NK-92 (cell line): ENCODE measurements around the gene BPIFB2.

Experiments
- DNase-seq: peaks from one replicate; lab custom pipeline; 2025; ENCODE audit not compliant: unreplicated experiment; lab: John Stamatoyannopoulos, UW

Gene BPIFB2

GRCh38 chr20:32984196-32984595 lies 23.3 kb upstream of the BPIFB2 start:
- DNase-seq = no peak

- DNase-seq = no peak
Observed at GRCh38 chr20:32984631-32985354, 22.7 kb upstream of the BPIFB2 start.

DNA sequence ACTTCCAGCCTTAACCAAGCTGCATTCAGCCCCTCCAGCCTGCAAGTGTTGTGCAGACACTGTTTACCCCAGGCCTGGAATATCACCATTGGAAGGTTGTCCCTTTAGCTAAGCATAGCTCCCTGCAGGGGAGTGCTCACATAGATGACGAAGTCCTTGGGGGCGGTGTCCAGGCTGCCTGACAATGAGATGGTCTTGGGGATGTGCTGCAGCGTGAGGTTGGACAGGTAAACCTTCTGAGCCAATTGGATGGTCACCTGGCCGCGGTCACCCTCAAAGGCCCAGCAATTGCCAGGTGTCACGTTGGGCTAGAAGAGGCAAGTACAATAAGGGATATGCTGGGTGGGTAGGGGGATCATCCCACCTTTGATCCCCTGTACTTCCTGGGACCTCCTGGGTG lies 21.9 kb upstream of the BPIFB2 start:
- DNase-seq = no peak

GRCh38 chr20:32986331-32986966 lies 21.1 kb upstream of the BPIFB2 start:
- no peak for DNase-seq

DNA sequence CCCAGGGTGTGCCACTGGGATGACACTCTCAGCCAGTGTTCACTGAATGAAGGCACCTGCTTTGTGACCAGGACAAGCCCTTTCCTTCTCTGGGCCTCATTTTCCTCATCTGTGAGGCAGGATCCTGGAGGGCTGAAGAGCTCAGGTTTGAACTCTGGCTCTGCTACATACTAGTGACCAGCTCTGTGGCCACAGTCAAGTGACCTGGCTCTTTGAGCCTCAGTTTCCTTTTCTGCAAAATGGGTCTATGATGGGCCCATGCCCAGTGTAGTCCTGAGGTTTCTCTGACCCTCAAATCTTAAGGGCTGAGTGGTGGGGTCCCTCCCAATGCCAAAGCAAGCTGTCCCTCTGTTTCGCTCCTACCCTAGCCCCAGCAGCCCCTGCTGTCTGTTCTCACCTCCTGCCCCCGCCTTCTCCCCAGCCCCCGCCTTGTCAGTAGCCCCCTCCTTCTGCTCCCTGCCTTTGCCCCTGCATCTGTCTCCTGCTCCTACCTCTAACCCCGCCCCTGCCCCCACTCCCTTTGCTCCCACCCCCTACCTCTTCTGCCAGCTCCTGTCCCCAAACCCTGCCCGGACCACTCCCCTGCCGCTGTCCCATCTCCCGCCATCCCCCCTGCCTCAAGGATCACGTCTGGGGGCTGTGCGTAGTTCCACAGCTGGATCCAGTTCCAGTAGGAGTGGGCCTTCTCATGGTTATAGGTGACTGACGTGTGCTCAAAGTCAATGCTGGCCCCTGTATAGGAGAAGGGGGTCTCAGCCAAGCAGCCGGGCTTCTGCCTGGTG lies 20.3 kb upstream of the BPIFB2 start:
- DNase-seq = no peak

- no peak for DNase-seq
Observed at GRCh38 chr20:32988008-32988407, 19.5 kb upstream of the BPIFB2 start.

DNA sequence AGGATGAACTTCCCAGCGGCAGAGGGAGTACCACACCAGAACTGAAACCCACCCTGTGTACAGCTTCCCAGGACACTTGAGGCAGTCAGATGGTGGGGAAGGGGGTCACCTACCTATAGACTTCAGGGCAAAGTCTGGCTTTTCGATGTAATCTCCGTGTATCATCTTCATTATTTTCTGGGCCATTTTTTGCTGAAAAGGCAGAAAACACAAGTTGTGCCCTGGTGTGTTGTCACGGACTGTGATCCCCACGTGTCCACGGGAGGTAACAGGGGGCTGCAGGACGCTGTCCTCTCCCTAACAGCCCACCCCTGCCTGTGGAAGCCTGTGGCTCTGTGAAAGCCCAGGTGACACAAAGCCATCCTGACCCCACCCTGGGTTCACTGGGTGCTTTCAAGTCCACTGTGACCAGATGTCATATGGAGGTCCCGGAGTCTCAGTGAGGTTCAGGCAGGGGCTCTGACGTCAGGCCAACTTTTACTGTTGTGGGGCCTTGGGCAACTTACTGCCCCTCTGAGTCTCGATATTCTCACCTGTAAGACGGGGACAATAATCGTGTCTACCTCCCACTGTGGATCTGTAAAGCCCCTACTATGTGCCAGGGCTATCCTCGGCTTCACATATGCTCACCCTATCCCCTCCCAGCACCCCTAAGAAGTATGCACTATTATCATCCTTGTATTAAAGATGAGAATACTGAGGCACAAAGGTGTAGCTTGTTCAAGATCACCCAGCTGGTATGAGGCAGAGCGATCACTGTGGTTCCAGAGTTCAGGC lies 17.8 kb upstream of the BPIFB2 start:
- DNase-seq = no peak

- no peak for DNase-seq
Observed at GRCh38 chr20:32990426-32990825, 17.1 kb upstream of the BPIFB2 start.

DNA sequence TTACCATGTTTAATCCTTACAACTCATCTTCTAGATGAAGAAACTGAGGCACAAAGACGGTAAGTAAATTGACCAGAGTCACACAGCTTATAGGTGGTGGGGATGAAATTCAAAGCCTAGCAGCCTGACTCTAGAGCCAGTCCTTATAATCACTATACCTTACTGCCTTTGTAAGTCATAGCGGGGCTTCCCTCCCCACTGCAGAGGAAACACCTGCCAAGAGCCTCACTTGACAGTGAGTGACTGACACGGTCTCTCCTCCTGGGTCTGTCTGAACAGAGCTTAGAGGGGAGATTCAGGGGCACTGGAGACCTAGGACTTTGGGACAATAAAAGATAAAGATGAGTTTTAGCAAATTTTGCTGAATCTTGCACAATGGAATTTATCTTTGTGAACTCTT lies 16.1 kb upstream of the BPIFB2 start:
- DNase-seq = no peak

DNA sequence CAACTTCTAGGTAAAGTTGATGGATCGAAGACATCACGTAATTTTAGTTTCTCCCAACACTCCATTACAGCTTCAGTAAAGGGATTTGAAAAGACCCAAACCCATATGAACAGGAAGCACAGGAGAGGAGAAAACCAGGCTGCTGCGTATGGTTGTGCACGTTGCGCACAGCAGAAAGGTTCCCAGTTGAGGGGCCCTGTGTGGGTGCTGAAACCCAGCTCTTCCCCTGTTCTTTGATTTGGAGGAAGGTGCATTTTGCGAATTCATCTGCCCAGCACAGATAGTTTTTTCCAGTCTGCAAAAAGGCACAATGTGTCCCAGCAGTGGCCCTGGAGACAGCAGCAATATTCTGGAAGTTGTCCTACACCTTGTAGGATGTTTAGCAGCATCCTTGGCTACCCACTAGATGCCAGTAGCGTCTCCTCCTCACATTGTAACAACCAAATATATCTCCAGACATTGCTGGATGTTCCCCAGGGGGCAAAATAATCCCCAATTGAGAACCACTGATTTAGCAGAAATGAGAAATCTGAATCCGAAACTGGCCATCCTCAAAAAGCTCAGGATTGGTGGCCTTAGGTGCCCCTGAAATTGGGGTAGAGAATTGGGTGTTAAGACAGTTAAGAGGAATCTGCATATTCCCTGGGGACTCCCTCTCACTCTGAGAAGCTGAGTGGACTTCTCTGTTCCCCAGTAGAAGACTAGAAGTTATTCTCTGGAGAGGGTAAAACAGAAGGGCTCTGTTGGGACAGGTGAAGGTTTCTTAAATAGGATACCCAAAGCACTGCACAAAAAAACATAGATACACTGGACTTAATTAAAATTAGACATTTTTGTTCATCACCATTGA lies 15.5 kb upstream of the BPIFB2 start:
- no peak for DNase-seq

DNA sequence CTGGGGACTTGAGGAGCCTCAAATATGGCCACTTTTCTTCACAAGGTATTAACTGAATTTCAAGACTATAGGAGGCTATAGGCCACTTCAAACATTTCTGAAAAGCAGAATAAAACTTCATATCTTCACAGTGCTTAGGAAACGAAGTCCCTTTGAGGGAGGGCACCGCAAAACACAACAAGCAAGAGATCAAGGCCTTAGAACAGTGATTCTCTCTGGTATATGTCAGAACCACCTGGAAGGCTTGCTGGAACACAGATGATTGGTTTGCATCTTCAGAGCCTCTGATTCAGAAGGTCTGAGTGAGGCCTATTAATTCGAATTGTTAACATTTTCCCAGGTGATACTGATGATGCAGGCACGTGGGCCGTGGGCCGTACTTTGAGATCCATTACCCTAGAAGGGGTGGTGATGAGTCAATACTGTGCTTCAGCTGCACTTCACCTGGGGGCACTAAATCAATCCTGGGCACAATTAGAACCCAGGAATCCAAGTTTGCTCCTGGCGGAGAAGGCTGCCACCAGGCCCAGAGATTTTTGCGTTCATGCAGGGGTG lies 13.9 kb upstream of the BPIFB2 start:
- DNase-seq = no peak

GRCh38 chr20:32995802-32996201 lies 11.7 kb upstream of the BPIFB2 start:
- no peak for DNase-seq

GRCh38 chr20:32997431-32997830 lies 10.1 kb upstream of the BPIFB2 start:
- DNase-seq = no peak

GRCh38 chr20:32999603-33000250 lies 7.8 kb upstream of the BPIFB2 start:
- no peak for DNase-seq

DNA sequence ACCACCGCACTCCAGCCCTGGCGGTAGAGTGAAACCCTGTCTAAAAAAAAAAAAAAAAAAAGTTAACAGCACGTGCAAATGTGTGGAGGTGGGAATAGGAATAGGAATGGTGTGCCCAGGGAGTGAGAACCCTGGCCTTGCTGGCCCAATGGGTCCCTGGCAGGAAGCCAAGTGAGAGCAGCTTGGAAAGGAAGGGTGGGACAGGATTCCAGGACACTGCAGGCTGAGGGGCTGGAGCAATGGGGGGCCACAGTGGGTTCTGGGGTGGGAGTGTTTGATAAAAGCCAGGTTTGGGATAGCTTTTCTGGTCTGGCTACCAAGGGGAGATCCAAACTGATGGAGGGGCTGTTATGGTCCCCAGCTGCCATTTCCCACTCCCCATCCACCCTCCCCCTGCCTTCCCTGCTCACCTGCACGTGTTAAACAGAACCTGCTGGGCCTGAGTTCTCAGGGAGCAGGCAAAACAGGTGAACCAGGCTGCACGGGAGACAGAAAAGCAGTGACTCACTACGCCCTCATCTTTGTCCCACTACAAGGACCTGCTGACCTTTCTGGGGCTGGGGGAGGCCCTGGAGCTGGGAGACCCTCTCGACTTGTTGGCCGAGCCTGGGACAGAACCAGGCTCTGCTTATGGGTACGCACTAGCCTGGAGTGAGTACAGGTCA lies 6.6 kb upstream of the BPIFB2 start:
- DNase-seq = no peak

DNA sequence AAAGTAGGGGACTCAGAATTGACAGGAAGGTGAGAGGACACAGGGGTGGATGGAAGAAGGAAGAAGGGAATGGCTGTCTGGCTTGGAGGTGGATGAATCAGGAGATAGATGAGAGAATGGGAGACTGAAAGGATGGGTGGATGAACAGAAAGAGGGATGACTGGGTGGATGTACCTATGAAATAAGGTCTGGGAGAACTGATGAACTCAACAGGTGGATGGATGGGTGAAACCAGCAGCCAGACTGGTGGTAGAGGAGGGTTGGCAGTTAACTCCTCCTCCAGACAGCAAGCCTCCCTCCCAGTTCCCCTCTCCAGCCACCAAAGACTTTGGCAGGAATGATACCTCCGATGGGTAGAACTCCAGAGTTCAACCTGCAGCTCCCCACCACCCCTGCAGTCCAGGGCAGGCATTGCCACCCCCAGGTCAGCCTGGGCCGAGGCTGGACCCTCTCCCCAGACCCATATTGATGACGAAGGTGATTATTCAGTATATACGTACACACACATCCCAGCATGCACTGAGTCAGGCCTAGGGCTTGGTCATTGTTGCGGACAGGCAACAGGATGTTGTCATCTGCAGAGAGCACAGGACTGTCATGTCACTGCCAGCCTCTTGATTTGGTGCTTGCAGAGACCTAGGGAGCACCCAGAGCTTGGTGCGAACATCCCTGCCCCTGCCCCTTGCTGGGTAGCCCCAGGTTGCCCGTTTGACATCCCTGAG lies 5.3 kb upstream of the BPIFB2 start:
- DNase-seq = no peak

GRCh38 chr20:33004141-33004751 lies 3.3 kb upstream of the BPIFB2 start, which contains the start of gene SUN5:
SUN5 (minus strand) TSS chr20:33004433; CDS start chr20:33004340, 93 bp downstream.
- no peak for DNase-seq

DNA sequence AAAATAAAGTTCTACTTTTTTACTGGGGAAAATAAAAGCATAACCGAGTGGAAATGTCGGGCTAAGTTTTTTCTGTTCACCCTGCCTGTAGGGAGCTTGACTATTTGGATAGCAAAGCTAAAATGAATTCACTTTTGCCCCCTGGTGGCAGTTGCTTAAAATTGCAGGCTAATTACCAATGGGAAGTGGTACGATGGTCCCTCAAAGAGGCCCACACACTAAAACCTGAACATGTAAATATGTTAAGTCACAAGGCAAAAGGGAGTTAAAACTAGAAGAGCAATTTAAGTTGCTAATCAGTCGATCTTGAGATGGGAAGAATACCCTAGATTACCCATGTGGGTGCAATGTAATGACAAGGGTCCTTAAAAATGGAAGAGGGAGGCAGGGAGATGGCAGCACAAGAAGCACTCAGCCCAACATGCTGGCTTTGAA lies 2.4 kb upstream of the BPIFB2 start:
- no peak for DNase-seq
